Activated CD4-positive, CD25-positive, alpha-beta regulatory T cell treated with anti-CD3 and anti-CD28 coated beads, Interleukin-2, amount 50 U/mL, for 72 hours (primary cell): ENCODE measurements around the gene DDX10.

ENCODE experiments used
- DNase-seq: peaks from one replicate; pipeline ENCODE4 v3.0.0; 2021

DDX10 gene

DNA sequence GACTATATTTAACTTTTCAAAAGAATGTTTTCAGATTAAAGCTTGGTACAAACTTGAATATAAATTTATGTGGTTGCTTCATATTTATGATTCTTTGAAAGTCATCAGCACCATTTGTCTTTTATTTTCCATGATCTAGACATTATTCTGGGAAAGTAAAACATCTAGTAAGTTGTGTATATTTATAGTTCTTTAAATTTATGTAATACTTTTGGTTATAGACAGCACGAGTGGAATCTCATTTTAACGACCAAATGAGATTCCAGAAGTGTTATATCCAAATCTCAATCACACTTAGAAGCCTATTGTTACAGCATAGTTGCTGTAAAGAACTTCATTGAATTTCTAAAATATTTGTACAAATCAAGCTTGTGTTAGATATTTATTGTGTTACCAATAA lies 212.3 kb downstream of the DDX10 start:
- DNase-seq: no peak

DNA sequence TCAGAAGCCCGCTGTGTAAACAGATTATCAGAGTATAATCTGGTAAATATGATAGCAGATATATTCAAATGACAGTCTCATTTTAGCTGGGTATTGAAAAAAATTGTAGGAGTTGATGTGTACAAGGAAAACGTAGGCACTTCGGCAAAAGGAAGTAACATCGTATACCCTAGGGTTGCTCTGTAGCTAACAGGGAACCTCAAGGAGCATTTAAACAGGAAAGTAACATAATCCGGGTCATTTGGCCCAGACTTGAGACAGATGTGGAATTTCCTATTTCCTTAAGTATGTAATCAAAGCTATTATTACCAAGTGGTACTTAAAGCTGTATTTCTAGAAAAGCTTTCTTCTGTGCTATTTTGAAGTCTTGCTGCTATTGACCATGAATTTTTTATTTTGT lies 215.6 kb downstream of the DDX10 start:
- DNase-seq: no peak

GRCh38 chr11:108881131-108881530 lies 216.3 kb downstream of the DDX10 start:
- no peak for DNase-seq

GRCh38 chr11:108882211-108882831 lies 217.5 kb downstream of the DDX10 start:
- DNase-seq: no peak

GRCh38 chr11:108886005-108886659 lies 221.3 kb downstream of the DDX10 start:
- no peak for DNase-seq

- DNase-seq: no peak
Observed at GRCh38 chr11:108886660-108887009, 221.8 kb downstream of the DDX10 start.

DNA sequence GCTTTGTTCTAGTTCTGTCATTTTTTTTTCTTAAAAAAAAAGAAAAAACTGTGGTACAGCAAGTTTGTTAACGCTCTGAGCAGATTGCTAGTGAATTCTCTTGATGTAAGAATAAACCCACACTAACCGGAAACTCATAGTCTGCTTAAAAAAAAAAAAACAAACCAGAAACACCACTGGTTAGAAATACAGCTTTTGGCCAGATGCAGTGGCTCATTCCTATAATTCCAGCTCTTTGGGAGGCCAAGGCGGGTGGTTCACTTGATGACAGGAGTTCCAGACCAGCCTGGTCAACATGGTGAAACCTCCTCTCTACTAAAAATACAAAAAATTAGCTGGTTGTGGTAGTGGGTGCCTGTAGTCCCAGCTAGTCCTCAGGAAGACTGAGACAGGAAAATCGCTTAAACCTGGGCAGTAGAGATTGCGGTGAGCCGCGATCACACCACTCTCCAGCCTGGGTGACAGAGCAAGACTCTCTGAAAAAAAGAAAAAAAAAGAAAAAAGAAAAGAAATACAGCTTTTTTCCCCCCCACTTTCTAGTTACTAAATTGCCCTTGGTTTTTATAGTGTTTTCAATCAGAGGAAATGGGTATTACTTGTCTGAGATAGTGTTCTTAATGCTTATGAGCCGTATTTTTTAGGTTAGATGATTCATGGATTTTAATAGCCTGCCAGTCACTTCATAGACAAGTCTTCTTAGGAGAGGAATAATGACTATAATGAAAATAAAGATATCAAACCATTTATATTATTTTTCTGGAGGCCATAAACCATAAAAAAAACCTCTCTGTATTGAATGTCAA lies 222.8 kb downstream of the DDX10 start:
- DNase-seq: no peak

GRCh38 chr11:108890482-108891105 lies 225.7 kb downstream of the DDX10 start:
- DNase-seq: no peak

DNA sequence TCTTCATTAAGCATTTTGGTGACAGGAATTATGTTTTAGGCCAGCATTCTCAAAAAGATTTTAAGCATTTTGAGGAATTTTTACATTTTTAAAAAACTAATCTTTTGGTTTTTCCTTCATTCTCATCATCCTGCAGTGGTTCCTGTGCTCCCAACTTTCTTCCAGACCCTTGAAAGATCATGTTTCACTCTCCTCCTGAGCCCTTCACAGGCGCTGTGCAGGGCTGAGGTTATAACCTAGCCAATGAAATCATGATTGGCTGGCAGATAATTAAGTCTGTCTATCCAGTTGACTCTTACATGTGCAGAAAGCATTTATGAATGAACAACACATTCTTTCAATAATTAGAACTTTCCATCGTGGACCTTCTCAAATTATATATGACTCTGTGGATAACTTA lies 226.3 kb downstream of the DDX10 start:
- no peak for DNase-seq

- DNase-seq: no peak
Observed at GRCh38 chr11:108891909-108892511, 227.1 kb downstream of the DDX10 start.

DNA sequence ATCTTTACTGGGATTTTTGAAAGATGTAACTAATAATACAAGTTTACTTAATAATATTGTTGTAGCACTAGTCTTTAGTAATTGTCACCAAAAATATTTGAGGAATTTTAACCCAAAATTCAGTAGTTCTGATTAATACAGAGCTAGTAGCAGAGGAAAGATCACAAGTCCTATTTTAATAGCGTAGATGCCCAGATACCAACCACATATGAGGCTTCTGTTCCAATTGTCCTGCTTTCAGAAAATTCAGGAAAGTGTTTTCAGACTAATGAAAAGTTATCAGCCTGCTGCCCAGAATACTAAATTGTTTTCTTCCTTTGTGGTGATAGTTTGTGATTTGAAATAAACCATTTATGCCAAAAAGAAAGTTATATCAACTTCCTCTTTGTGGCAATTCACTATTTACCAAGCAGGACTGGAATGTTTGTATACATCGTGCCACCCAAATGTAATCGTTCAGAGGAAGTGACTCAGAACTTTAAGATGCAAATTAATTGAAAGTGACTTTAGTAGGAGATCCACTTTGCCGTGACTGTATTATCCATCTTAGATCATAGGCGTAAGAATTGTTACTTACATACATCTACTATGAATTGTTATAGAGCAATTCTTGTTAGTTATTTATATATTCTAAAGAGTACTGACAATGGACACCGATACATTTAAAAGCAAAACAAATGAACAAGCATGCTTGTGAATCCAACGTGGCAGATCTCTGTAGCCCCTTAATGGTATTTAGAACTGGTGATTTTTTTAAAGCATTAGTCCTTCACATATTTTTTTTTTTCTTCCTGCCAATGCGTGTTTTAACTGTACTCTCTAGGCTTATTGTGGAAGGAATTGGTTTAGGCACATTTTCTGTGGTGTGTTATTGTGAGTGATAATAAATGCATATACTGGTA lies 231.0 kb downstream of the DDX10 start:
- no peak for DNase-seq

GRCh38 chr11:108897071-108897481 lies 232.2 kb downstream of the DDX10 start:
- DNase-seq: no peak

DNA sequence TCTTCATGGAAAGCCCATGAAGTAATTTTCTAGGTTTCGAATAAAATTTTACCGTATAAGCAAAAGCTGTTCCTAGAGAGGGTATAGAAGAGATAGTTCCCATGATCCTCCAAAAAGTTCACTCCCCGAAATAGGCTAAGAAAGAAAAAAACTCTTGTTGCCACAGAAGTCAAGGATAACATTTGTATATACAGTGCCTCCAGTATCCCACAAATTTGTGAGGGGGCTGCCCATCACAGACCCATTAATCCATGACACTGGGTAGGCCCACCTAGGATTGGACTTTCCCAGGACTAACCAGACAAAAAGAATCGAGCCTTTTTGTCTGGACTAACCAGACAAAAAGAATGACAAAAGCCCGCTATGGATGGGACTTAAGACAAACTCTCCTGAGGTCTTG lies 233.0 kb downstream of the DDX10 start:
- DNase-seq: no peak

- DNase-seq: no peak
Observed at GRCh38 chr11:108901359-108901758, 236.5 kb downstream of the DDX10 start.

- no peak for DNase-seq
Observed at GRCh38 chr11:108902027-108902469, 237.2 kb downstream of the DDX10 start.

GRCh38 chr11:108904480-108904879 lies 239.6 kb downstream of the DDX10 start:
- DNase-seq: no peak

DNA sequence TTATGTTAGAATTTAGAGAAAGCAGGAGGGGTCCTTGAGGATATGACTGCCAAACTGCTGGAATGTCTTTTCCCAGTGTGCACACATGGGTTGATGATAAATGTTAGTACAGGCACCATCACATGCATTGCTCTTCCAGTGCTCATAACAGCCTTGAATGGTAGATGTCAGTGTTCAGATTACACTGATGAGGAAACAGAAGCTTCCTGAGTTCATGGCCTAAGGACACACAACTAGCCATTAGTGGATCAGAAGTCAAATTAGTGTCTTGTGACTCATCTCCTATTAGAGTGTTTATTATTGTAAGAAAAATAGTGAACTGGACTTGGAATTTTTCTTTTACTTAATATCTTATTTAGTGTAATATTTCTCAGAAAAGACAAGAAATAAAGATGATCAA lies 241.5 kb downstream of the DDX10 start:
- no peak for DNase-seq

- DNase-seq: no peak
Observed at GRCh38 chr11:108906826-108907225, 242.0 kb downstream of the DDX10 start.

GRCh38 chr11:108909041-108909440 lies 244.2 kb downstream of the DDX10 start:
- DNase-seq: no peak

DNA sequence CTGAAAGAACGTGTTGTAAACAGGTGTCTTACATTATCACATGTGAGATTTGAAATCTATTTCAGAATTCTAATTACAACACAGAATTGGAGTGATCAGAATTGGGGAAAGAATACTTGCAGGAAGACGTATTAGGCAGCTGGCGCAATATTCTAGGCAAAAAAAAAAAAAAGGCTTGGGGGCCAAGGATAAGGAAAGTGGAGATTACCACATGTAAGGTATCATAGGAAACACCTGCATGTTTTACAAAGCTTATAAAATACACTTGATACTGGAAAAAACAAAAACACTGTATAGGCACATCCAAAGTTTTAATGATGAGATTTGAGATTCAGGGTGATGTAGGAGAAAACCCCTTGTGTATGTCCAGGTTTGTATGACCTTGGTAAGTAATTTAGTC lies 245.1 kb downstream of the DDX10 start:
- no peak for DNase-seq

DNA sequence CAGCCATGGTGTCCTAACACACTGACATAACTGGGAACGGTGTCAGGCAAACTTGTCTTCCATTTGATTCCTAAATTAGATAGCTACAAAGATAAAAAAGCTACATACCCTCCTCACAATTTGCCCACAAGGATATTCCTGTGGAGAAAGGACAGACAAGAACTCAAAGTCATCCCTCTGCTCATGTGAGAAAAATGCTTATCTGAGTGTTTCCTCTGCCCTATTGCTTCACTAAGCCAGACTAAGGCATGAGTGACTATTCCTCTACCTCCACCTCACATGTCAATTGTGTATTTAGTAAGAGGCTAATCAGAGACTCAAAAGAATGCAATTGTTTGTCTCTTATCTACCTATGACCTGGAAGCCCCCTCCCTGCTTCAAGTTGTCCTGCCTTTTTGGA lies 247.7 kb downstream of the DDX10 start:
- DNase-seq: no peak

GRCh38 chr11:108913204-108913603 lies 248.3 kb downstream of the DDX10 start:
- DNase-seq: no peak
